A549 (cell line): ENCODE results near the gene PRSS27.
"Not testable (repeated sequence)": the region's sequence is repeated elsewhere in the genome, so short reads cannot be mapped to it uniquely, and the experiment has no call there.

Experiments
- POLR2A ChIP-seq: IDR thresholded peaks from 2 replicates; pipeline ENCODE4 v1.6.1; 2012; ENCODE audit warnings: mild to moderate bottlenecking, low read length
- RAD21 ChIP-seq, 2 experiments: fragments of >200 bp in 1 of 2; sonication (Bioruptor Twin) in 1 of 2; formaldehyde crosslinking in 1 of 2; IDR thresholded peaks in 1 of 2; conservative IDR thresholded peaks in 1 of 2; 2 replicates in 1 of 2; 3 replicates in 1 of 2; pipeline ENCODE4 v1.6.1; 2012 to 2018; ENCODE audit warnings: inconsistent platforms in 1 of 2
- TF ChIP-seq, protein P1 (sequence below): fragments of 200-600 bp; sonication (generic); IDR thresholded peaks from 2 replicates; pipeline ENCODE4 v1.6.1; 2016; ENCODE audit warnings: antibody characterized with exemption, mild to moderate bottlenecking, moderate library complexity

DNA sequence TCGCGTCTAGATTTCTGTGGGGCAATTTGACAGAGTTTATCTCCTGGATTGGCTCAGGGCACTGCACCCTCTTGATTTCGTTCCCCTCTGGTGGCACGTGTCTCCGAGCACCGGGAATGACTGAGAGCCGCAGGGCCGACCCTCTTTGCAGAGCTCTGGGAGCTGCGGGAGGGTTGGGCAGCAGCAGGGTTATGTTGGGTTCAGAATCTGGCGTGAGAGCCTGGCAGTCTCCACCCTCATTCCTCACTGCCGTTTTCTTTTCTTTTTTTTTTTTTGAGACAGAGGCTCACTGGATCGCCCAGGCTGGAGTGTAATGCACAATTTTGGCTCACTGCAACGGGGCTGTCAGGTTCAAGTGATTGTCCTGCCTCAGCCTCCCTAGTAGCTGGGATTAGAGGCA lies 30.6 kb downstream of the PRSS27 start:
- TF ChIP-seq RAD21 (conservative IDR thresholded peaks at IDR 0.05 in 1 of 2, IDR thresholded peaks at IDR 0.05 in 1 of 2); POLR2A: not testable (repeated sequence)
- TF ChIP-seq, protein P1, sequence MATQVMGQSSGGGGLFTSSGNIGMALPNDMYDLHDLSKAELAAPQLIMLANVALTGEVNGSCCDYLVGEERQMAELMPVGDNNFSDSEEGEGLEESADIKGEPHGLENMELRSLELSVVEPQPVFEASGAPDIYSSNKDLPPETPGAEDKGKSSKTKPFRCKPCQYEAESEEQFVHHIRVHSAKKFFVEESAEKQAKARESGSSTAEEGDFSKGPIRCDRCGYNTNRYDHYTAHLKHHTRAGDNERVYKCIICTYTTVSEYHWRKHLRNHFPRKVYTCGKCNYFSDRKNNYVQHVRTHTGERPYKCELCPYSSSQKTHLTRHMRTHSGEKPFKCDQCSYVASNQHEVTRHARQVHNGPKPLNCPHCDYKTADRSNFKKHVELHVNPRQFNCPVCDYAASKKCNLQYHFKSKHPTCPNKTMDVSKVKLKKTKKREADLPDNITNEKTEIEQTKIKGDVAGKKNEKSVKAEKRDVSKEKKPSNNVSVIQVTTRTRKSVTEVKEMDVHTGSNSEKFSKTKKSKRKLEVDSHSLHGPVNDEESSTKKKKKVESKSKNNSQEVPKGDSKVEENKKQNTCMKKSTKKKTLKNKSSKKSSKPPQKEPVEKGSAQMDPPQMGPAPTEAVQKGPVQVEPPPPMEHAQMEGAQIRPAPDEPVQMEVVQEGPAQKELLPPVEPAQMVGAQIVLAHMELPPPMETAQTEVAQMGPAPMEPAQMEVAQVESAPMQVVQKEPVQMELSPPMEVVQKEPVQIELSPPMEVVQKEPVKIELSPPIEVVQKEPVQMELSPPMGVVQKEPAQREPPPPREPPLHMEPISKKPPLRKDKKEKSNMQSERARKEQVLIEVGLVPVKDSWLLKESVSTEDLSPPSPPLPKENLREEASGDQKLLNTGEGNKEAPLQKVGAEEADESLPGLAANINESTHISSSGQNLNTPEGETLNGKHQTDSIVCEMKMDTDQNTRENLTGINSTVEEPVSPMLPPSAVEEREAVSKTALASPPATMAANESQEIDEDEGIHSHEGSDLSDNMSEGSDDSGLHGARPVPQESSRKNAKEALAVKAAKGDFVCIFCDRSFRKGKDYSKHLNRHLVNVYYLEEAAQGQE = not testable (repeated sequence)
